Testis (tissue), 2 donors: ENCODE results near the gene ZNF778.

Experiments used
- POLR2A ChIP-seq: fragments of 450-650 bp; IDR thresholded peaks from one replicate; pipeline ENCODE4 v1.6.1; 2017; ENCODE audit warnings: antibody characterized with exemption, mild to moderate bottlenecking, moderate library complexity
- TF ChIP-seq, protein P1 (sequence below), 3 experiments: fragments of 450-650 bp in 2 of 3; fragments of 200-600 bp in 1 of 3; sonication (generic) in 1 of 3; IDR thresholded peaks; one replicate each; pipeline ENCODE4 v1.5.1; 2016 to 2019; ENCODE audit warnings: antibody characterized with exemption in 3 of 3, mild to moderate bottlenecking in 2 of 3, moderate library complexity in 1 of 3

GRCh38 chr16:89268585-89268984 is 51.1 kb downstream of the ZNF778 start:
- TF ChIP-seq, protein P1, sequence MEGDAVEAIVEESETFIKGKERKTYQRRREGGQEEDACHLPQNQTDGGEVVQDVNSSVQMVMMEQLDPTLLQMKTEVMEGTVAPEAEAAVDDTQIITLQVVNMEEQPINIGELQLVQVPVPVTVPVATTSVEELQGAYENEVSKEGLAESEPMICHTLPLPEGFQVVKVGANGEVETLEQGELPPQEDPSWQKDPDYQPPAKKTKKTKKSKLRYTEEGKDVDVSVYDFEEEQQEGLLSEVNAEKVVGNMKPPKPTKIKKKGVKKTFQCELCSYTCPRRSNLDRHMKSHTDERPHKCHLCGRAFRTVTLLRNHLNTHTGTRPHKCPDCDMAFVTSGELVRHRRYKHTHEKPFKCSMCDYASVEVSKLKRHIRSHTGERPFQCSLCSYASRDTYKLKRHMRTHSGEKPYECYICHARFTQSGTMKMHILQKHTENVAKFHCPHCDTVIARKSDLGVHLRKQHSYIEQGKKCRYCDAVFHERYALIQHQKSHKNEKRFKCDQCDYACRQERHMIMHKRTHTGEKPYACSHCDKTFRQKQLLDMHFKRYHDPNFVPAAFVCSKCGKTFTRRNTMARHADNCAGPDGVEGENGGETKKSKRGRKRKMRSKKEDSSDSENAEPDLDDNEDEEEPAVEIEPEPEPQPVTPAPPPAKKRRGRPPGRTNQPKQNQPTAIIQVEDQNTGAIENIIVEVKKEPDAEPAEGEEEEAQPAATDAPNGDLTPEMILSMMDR (IDR thresholded peaks at IDR 0.05), result no peak
- no peak for TF ChIP-seq POLR2A
